Mesenteric fat pad (tissue), 1 donor: ENCODE data around the gene BBIP1. TPM values are rescaled to one million over a fixed set of nuclear protein-coding genes. Genes with fewer than 3 reads are reported as not detected.
A peak's percentile ranks its signal among the peaks of the same experiment; 100 is the strongest.

Source experiments
- DNase-seq: peaks from one replicate; pipeline ENCODE4 v3.0.0-alpha.2; 2020; ENCODE audit warnings: low spot score
- long read RNA-seq: library from polyadenylated mRNA; unstranded; transcript quantifications from one replicate; pipeline ENCODE4 v2.0.0, GENCODE V29; 2020
- total RNA-seq: library from RNA; stranded (reverse); fragmentation: NEBNext Ultra II Directional; extraction: Animal tissue kit (Norgen Biotek cat#: 25700); gene quantifications from one replicate; pipeline ENCODE4 v1.2.1, GENCODE V29; 2021
- donor health status: DM: yes; HTN: yes; CAD: no.

BBIP1 gene, protein sequence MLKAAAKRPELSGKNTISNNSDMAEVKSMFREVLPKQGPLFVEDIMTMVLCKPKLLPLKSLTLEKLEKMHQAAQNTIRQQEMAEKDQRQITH
- total RNA-seq, result 26.9 TPM
- long read RNA-seq, transcript BBIP1-207 (4 exons, 2,119 nt), result major isoform, 9 of 27 reads
- long read RNA-seq, partial matches to known transcripts, result 1 of 27 reads
- long read RNA-seq, other reads (novel, unspliced or antisense), result 13 of 27 reads

DNA sequence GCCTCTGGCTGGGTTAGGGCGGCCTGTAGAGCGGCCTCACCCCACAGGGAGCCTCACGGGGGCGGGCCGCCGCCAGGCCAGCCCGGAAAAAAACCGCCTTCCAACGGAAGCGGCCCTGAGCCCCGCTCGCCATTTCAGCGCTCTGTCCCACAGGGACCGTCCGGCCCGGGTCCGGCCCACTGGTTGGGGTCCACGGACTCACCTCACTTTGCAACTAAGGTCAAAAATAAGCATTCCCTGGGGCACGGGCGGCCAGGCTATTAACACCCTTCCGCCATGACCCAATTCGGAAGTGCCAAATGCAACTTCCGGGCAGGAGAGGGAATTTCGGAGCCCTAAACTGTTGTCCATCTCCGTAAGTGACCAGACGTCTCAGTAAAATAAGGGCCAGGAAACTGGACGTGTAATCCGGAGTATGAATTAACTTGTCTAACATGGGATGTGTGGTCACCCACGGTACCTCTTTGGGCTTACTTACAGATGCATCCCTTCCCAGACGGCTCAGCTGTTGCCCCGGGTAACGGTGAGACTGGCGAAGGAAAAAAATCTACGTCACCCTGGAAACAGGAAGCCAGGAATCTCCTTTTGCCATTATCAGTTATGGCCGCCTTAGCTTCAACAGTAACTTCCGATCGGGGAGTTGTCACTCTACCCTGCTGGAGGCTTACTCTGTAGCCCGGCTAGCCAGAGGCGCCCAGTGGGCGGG, at the start of gene BBIP1:
Gene BBIP1 (minus strand): TSS at position 538 of the 706 bp plus-strand sequence. CDS start 1,023 bp downstream, outside the sequence.
- peak; percentile 98 for DNase-seq

- no peak for DNase-seq
These were observed 48.7 kb upstream of the BBIP1 start for GRCh38 chr10:110967645-110968044.

GRCh38 chr10:110967009-110967630, 48.1 kb upstream of the BBIP1 start:
- no peak for DNase-seq

GRCh38 chr10:110966146-110966545, 47.2 kb upstream of the BBIP1 start:
- no peak for DNase-seq

- DNase-seq, result no peak
These were observed 46.2 kb upstream of the BBIP1 start for GRCh38 chr10:110965216-110965615.

DNA sequence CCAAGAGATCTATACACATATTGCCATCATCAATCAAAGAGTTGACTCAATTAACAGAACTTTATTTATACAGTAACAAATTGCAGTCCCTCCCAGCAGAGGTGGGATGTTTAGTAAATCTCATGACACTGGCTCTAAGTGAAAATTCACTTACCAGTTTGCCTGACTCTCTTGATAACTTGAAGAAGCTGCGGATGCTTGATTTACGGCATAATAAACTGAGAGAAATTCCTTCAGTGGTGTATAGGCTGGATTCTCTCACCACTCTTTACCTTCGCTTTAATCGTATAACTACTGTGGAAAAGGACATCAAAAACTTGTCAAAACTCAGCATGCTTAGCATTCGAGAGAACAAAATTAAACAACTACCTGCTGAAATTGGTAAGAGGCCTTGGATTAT, 45.7 kb upstream of the BBIP1 start:
- no peak for DNase-seq

DNA sequence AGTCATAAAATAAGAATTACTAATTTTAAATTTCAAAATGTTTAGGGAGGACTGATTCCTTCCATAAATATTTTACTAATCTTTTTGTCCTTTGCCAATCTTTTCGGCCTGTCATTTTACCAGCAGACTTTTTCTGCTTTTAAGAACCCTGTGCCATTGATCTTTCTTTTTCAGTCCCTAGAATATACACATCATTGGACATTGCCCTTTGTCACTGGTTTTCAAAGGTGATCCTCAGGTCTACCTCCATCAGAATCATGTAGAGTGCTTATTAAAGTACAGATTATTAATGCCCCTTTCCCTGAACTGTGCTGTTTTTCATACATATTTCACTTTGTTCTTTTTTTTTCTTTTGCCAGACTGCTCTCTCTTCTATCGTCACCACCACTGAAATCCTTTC, 44.2 kb upstream of the BBIP1 start:
- no peak for DNase-seq

- no peak for DNase-seq
These were observed 43.5 kb upstream of the BBIP1 start for GRCh38 chr10:110962443-110962842.

DNA sequence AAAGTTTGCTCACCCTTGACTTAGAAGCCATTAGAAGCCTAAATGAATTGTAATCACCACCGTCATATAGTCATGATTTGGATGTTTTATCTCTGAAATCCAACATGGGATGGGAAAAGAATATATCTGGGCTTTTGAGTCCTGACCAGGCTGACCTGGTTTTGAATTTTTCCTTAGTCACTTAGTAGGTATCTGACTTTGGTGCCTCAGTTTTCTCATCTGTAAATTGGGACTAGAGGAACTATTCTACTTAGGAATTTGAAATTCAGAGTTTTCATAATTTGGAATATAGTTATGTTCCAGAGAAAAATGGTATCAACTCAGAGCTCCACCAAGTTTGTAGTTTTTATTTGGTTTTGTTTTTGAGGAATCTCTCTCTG, 41.3 kb upstream of the BBIP1 start:
- no peak for DNase-seq

DNA sequence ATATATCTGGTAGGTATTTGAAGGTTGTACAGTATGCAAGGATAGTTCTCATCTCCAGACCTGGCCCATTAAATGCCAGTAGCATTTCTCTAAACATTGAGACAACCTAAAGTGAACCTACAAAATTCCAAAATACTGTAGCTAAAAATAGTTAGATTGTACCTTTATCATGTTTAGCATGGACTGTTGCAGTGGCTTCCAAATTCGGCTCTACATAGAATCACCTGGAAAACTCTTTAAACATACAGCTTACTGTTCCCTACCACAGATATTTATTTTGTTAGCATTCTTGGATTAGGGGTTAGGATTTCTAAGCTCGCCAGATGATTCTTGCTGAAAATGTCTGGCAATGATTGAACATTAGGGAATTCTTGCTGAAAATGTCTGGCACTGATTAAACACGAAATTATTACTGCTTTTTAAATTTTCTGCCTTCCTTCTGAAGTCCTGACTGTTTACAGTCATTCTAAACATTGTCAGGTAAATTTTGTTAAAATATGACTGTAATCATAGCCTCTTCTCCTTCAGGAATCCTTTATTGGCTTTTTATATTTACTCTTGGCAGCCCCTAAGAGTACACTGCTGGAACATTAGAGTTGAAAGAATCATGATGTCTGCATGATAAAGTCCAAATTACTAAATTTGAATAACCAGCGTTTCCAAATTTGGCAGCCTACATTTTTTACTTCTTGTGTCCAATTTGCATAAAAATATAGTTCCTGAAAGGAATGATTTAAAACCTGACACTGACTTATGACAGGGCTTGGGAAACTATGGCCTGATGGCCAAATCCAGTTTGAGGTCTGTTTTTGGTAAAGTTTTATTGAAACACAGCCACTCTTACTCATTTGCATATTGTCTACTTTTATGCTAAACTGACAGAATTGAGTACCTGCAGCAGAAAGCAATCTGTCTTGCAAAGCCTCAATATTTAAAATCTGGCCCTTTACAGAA, 40.7 kb upstream of the BBIP1 start:
- DNase-seq, result no peak

DNA sequence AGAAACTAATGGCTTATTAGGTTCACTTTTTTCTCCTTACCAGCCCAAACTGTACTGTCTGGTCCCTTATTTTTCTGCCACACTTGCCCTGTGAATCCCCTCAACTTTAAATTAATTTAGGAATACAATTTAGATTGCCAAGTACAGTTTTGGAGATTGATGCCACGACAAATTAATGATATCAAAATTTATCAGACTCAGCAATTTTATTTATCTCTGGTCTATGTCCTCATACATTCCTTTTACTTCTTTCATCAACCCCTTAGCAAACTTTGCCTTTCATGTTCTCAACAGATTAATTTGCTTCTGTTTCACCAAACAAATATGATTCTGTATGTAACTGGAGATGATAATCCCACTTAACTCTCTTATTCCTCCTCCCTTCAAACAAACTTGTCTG, 38.6 kb upstream of the BBIP1 start:
- DNase-seq, result no peak

DNA sequence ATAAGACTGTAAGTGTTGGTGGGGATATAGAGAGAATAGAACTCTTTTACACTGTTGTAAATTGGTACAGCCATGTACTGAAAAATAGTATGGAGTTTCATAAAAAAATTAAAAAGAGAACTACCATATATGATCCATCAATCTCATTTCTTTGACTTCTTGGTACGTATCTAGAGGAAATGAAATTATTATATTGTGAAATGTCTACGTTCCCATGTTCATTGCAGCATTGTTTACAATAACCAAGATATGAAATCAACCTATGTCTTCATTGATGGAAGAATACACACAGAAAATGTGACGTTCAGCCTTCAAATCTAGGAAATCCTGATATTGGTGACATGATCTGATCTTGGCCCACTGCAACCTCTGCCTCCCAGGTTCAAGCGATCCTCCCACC, 32.4 kb upstream of the BBIP1 start:
- no peak for DNase-seq

DNA sequence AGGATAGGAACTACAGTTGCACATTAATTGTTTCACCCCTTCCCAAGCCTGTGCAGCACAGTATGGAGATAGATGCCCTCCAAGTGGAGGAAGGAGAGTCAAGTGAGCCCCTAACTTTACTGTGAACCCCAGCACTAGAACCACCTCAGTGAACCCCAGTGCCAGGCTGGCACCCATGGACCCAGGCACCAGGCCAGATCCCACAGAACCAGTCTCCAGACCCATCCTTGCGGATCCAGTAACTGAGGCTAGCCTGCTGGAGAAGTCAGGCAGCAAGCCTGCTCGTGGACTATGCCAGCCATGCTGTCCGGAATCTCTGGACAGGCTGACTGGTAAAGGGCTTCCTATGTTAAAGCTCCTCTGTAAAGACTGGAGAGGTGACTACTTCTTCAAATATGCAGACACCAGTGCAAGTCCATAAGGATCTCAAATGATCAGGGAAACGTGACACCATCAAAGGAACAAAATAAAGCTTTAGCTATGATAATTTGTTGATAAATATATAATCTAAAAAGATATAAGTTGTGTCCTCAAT, 28.1 kb upstream of the BBIP1 start:
- no peak for DNase-seq

DNA sequence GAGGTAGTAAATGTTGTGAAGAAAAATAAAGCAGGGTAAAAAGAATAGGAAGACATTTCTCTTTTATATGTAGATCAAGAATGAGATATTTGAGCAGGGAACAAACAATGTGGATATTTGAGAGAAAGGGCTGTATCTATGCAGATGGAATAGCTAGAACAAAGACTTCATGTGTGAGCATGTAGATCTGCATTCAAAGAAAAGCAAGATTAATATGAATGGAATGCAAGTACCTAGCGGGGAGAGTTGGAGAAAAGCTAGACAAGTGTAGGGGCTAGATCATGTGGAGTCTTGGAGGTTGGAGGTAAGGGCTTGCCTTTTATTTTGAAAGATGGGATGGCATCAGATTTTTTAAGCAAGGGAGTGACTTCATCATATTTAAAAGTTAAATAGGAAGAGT, 27.5 kb upstream of the BBIP1 start:
- no peak for DNase-seq

- DNase-seq, result no peak
These were observed 25.9 kb upstream of the BBIP1 start for GRCh38 chr10:110944792-110945396.

DNA sequence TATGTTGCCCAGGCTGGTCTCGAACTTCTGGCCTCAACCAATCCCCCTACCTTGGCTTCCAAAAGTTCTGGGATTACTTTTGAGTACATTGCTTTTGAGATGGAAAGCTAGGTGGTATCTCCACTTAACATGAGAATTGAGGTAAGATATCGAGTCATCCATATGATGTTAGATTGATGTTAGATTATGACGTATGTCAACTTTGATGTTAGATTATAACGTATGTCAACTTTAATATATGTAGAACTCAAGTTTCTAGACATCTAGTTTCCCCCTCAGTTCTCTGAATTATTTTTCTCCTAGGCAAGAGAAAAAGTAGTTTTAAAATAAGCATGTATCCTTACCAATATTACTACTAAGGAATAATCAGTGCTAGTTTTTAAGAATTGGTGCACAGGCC, 20.4 kb upstream of the BBIP1 start:
- DNase-seq, result no peak

DNA sequence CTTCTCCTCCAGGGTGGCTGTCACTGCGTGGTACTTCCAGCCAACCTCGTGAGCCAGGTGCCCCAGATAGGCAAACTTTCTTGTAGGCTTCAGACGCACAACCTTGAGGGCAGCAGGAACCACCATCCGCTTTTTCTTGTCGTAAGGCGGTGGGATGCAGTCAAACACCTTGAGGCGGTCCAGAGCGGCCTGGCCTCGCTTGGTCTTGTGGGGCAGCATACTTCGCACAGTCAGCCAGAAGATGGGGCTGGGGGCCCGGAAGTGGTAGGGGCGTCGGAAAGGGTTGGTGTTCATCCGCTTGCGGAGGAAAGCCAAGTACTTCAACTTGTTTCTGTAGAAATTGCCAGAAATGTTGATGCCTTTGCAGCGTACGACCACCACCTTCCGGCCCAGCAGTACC, 17.8 kb upstream of the BBIP1 start:
- no peak for DNase-seq

- no peak for DNase-seq
These were observed 13.7 kb upstream of the BBIP1 start for GRCh38 chr10:110932505-110933180.

- no peak for DNase-seq
These were observed 12.9 kb upstream of the BBIP1 start for GRCh38 chr10:110931769-110932381.

DNA sequence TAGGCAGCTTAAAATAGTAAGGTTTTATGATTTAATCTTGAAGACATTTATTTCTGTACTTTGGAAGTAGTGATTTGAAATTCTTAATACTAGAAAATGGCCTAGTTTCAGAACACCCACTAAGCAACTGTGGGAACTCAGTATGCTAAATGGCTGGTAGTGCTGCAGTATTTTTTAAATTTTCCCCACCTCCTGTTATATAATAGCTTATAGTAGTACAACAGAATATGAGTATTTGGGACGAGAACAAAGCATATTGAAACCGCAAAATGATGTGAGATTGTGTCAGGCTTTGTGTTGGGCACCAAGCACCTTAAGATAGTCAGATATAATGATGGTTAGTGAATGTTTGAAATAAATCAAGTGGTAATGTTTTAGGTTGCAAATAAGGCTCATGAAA, 8.5 kb upstream of the BBIP1 start:
- DNase-seq, result no peak
